HL-60 (cell line): ENCODE results near the gene MYBPHL.

Experiments
- GABPA ChIP-seq: IDR thresholded peaks from 2 replicates; pipeline ENCODE4 v1.6.1; 2012; ENCODE audit warnings: low read depth
- POLR2AphosphoS5 ChIP-seq: IDR thresholded peaks from 2 replicates; pipeline ENCODE4 v1.6.1; 2012; ENCODE audit warnings: low read depth
- SPI1 ChIP-seq: IDR thresholded peaks from 2 replicates; pipeline ENCODE4 v1.6.1; 2012; ENCODE audit warnings: low read depth, mild to moderate bottlenecking, borderline replicate concordance
- TF ChIP-seq, protein P1 (sequence below): IDR thresholded peaks from 2 replicates; pipeline ENCODE4 v1.6.1; 2012; ENCODE audit warnings: low read depth; ENCODE audit not compliant: insufficient replicate concordance
- TF ChIP-seq, protein P2 (sequence below): IDR thresholded peaks from one replicate; pipeline ENCODE4 v1.5.1; 2011; ENCODE audit warnings: low read length, control low read depth, inconsistent platforms; ENCODE audit not compliant: insufficient read depth

- TF ChIP-seq, protein P1, sequence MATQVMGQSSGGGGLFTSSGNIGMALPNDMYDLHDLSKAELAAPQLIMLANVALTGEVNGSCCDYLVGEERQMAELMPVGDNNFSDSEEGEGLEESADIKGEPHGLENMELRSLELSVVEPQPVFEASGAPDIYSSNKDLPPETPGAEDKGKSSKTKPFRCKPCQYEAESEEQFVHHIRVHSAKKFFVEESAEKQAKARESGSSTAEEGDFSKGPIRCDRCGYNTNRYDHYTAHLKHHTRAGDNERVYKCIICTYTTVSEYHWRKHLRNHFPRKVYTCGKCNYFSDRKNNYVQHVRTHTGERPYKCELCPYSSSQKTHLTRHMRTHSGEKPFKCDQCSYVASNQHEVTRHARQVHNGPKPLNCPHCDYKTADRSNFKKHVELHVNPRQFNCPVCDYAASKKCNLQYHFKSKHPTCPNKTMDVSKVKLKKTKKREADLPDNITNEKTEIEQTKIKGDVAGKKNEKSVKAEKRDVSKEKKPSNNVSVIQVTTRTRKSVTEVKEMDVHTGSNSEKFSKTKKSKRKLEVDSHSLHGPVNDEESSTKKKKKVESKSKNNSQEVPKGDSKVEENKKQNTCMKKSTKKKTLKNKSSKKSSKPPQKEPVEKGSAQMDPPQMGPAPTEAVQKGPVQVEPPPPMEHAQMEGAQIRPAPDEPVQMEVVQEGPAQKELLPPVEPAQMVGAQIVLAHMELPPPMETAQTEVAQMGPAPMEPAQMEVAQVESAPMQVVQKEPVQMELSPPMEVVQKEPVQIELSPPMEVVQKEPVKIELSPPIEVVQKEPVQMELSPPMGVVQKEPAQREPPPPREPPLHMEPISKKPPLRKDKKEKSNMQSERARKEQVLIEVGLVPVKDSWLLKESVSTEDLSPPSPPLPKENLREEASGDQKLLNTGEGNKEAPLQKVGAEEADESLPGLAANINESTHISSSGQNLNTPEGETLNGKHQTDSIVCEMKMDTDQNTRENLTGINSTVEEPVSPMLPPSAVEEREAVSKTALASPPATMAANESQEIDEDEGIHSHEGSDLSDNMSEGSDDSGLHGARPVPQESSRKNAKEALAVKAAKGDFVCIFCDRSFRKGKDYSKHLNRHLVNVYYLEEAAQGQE: no peak
- TF ChIP-seq, protein P2, sequence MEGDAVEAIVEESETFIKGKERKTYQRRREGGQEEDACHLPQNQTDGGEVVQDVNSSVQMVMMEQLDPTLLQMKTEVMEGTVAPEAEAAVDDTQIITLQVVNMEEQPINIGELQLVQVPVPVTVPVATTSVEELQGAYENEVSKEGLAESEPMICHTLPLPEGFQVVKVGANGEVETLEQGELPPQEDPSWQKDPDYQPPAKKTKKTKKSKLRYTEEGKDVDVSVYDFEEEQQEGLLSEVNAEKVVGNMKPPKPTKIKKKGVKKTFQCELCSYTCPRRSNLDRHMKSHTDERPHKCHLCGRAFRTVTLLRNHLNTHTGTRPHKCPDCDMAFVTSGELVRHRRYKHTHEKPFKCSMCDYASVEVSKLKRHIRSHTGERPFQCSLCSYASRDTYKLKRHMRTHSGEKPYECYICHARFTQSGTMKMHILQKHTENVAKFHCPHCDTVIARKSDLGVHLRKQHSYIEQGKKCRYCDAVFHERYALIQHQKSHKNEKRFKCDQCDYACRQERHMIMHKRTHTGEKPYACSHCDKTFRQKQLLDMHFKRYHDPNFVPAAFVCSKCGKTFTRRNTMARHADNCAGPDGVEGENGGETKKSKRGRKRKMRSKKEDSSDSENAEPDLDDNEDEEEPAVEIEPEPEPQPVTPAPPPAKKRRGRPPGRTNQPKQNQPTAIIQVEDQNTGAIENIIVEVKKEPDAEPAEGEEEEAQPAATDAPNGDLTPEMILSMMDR: no peak
- TF ChIP-seq POLR2AphosphoS5: no peak
- TF ChIP-seq SPI1: no peak
- no peak for TF ChIP-seq GABPA
Measured at GRCh38 chr1:109290137-109290536, 16.7 kb downstream of the MYBPHL start.
